ENCODE data around the gene ROCK1. TPM values are rescaled to one million over a fixed set of nuclear protein-coding genes. Genes with fewer than 3 reads are reported as not detected.
A peak's percentile ranks its signal among the peaks of the same experiment; 100 is the strongest.

ROCK1 gene
- total and polyA plus RNA-seq, 2 donors (not counting 3 experiments of a cell fraction or from before 2014, with no cell fraction given), result 5.3 to 53.0 TPM

GRCh38 chr18:21155443-21155842 is 43.8 kb upstream of the ROCK1 start:
- TF ChIP-seq JUN (IDR thresholded peaks at IDR 0.05; ENCODE audit: borderline replicate concordance, insufficient read depth, insufficient read length, low read depth), result no peak
- intact Hi-C loops (cut with micrococcal nuclease) (no loop called here), dilution Hi-C loops (cut with MboI; ENCODE audit: extremely low pct_ligation_motif_present, low sequenced_read_pairs) (no loop called here)
- Histone ChIP-seq H3K4me2 (ENCODE audit: insufficient read depth, low read length) (no peak overlapping the region), H4K20me1 (replicated peaks; ENCODE audit: control insufficient read depth, extremely low read depth, insufficient read depth, low read length) (no peaks in the 10 kb centered on the region), H3K4me1 (ENCODE audit: control insufficient read depth, extremely low read depth, insufficient read depth, low read length) (no peaks in the 10 kb centered on the region), H2AFZ (ENCODE audit: low read depth, low read length) (no peak overlapping the region), H3K9me1 (replicated peaks; ENCODE audit: control insufficient read depth, extremely low read depth, insufficient read depth, low read length) (no peaks in the 10 kb centered on the region), H3K9ac (replicated peaks; ENCODE audit: extremely low read depth, insufficient read depth, low read length) (no peak overlapping the region), H3K27me3 (ENCODE audit: control insufficient read depth in 2 of 2, insufficient read depth in 2 of 2, low read length in 2 of 2) (no peaks in the 10 kb centered on the region), H3K27ac (ENCODE audit: insufficient read depth, low read depth, low read length) (no peak overlapping the region), H3K79me2 (ENCODE audit: control insufficient read depth, insufficient read depth, low read length) (no peaks in the 10 kb centered on the region), H3K4me3 (replicated peaks in 1 of 3; ENCODE audit: insufficient read depth in 1 of 3, low read depth in 1 of 3, low read length in 3 of 3) (no peak overlapping the region), H3K9me3 (replicated peaks; ENCODE audit: control insufficient read depth, insufficient read depth, low read length) (no peaks in the 10 kb centered on the region), H3K36me3 (ENCODE audit: control insufficient read depth in 2 of 2, extremely low read depth in 1 of 2, insufficient read depth in 2 of 2, low read length in 2 of 2) (no peaks in the 10 kb centered on the region)
- BruUV-seq (replicated peaks), result no TSS peak
- FAIRE-seq (no peak), DNase-seq (ENCODE audit: low read depth, low spot score) (no peak)
- ChIA-PET CTCF (no interaction called here), POLR2A (no interaction called here)

GRCh38 chr18:21146016-21146415 is 34.4 kb upstream of the ROCK1 start:
- no TSS peak for BruUV-seq (replicated peaks)
- Histone ChIP-seq H2AFZ (ENCODE audit: low read depth, low read length) (no peak overlapping the region), H3K27me3 (ENCODE audit: control insufficient read depth in 2 of 2, insufficient read depth in 2 of 2, low read length in 2 of 2) (no peaks in the 10 kb centered on the region), H3K36me3 (ENCODE audit: control insufficient read depth in 2 of 2, extremely low read depth in 1 of 2, insufficient read depth in 2 of 2, low read length in 2 of 2) (no peaks in the 10 kb centered on the region), H3K9ac (replicated peaks; ENCODE audit: extremely low read depth, insufficient read depth, low read length) (no peak overlapping the region), H3K27ac (ENCODE audit: insufficient read depth, low read depth, low read length) (no peak overlapping the region), H3K9me1 (replicated peaks; ENCODE audit: control insufficient read depth, extremely low read depth, insufficient read depth, low read length) (no peaks in the 10 kb centered on the region), H3K4me3 (replicated peaks in 1 of 3; ENCODE audit: insufficient read depth in 1 of 3, low read depth in 1 of 3, low read length in 3 of 3) (no peak overlapping the region), H3K79me2 (ENCODE audit: control insufficient read depth, insufficient read depth, low read length) (no peaks in the 10 kb centered on the region), H3K4me2 (ENCODE audit: insufficient read depth, low read length) (no peak overlapping the region), H3K9me3 (replicated peaks; ENCODE audit: control insufficient read depth, insufficient read depth, low read length) (no peaks in the 10 kb centered on the region), H3K4me1 (ENCODE audit: control insufficient read depth, extremely low read depth, insufficient read depth, low read length) (no peaks in the 10 kb centered on the region), H4K20me1 (replicated peaks; ENCODE audit: control insufficient read depth, extremely low read depth, insufficient read depth, low read length) (no peaks in the 10 kb centered on the region)
- ChIA-PET CTCF (no interaction called here), POLR2A (no interaction called here)
- FAIRE-seq, result peak; percentile 21
- intact Hi-C loops (cut with micrococcal nuclease) (no loop called here), dilution Hi-C loops (cut with MboI; ENCODE audit: extremely low pct_ligation_motif_present, low sequenced_read_pairs) (no loop called here)
- no peak for DNase-seq (ENCODE audit: low read depth, low spot score)
- no peak for TF ChIP-seq JUN (IDR thresholded peaks at IDR 0.05; ENCODE audit: borderline replicate concordance, insufficient read depth, insufficient read length, low read depth)
- no peak for TF ChIP-seq CTCF (IDR thresholded peaks at IDR 0.05; ENCODE audit: extremely low read depth in 1 of 2, insufficient read depth in 1 of 2, low read depth in 1 of 2, low read length in 2 of 2)
- TF ChIP-seq GATA2 (IDR thresholded peaks at IDR 0.05; ENCODE audit: insufficient read depth, insufficient read length, low read depth, low read length), result no peak
- TF ChIP-seq MAX (IDR thresholded peaks at IDR 0.05; ENCODE audit: insufficient read depth, insufficient read length), result no peak
- no peak for TF ChIP-seq MYC (IDR thresholded peaks at IDR 0.05; ENCODE audit: low read depth, low read length)
- TF ChIP-seq POLR2A (IDR thresholded peaks at IDR 0.05; ENCODE audit: low read depth, low read length), result no peak
- no peak for TF ChIP-seq POLR2AphosphoS5 (IDR thresholded peaks at IDR 0.05; ENCODE audit: insufficient read depth, low read depth, low read length)
- TF ChIP-seq FOS (IDR thresholded peaks at IDR 0.05; ENCODE audit: borderline replicate concordance, insufficient read depth, low read length), result no peak
- TF ChIP-seq EZH2 (IDR thresholded peaks at IDR 0.05; ENCODE audit: borderline replicate concordance, low read depth, low read length, severe bottlenecking), result no peak
